Spleen (tissue), 11 donors: ENCODE data around the gene BACE1-AS. TPM values are rescaled to one million over a fixed set of nuclear protein-coding genes. Genes with fewer than 3 reads are reported as not detected.
A peak's percentile ranks its signal among the peaks of the same experiment; 100 is the strongest.

Source experiments
- DNase-seq: peaks from one replicate; pipeline ENCODE4 v3.0.0-alpha.2; 2020
- H3K27ac ChIP-seq, 8 donors: fragments of 200-600 bp; sonication (generic) in 7 of 8; 1 replicate in 4 of 8; 2 replicates in 4 of 8; pipeline versions ENCODE4 v1.5.0 to v1.8.0; 2016 to 2021; ENCODE audit warnings: inconsistent platforms in 4 of 8, mild to moderate bottlenecking in 4 of 8, moderate library complexity in 1 of 8
- H3K27me3 ChIP-seq, 7 donors: fragments of 200-600 bp; sonication (generic) in 6 of 7; replicated peaks in 1 of 7; 1 replicate in 4 of 7; 2 replicates in 3 of 7; pipeline versions ENCODE4 v1.5.0 to v1.8.0; 2016 to 2021; ENCODE audit warnings: inconsistent platforms in 3 of 7, mild to moderate bottlenecking in 1 of 7
- H3K36me3 ChIP-seq, 6 donors: fragments of 200-600 bp; sonication (generic) in 5 of 6; 1 replicate in 4 of 6; 2 replicates in 2 of 6; pipeline versions ENCODE4 v1.5.0 to v1.8.0; 2016 to 2021; ENCODE audit warnings: inconsistent platforms in 2 of 6
- H3K4me1 ChIP-seq, 6 donors: fragments of 200-600 bp; sonication (generic) in 5 of 6; 1 replicate in 3 of 6; 2 replicates in 3 of 6; pipeline versions ENCODE4 v1.5.0 to v1.8.0; 2016 to 2021; ENCODE audit warnings: inconsistent platforms in 3 of 6
- H3K4me3 ChIP-seq, 8 donors: fragments of 200-600 bp; sonication (generic) in 7 of 8; 1 replicate in 4 of 8; 2 replicates in 4 of 8; pipeline versions ENCODE4 v1.5.0 to v1.8.0; 2016 to 2021; ENCODE audit warnings: inconsistent platforms in 4 of 8, mild to moderate bottlenecking in 4 of 8, moderate library complexity in 2 of 8
- H3K9me3 ChIP-seq, 8 donors: fragments of 200-600 bp; sonication (generic) in 7 of 8; 1 replicate in 4 of 8; 2 replicates in 4 of 8; pipeline versions ENCODE4 v1.5.0 to v1.8.0; 2016 to 2021; ENCODE audit warnings: inconsistent platforms in 4 of 8
- CTCF ChIP-seq, 11 experiments: fragments of 200-600 bp in 7 of 11; fragments of 450-650 bp in 4 of 11; sonication (generic) in 4 of 11; IDR thresholded peaks in 8 of 11; conservative IDR thresholded peaks in 3 of 11; 1 replicate in 7 of 11; 2 replicates in 4 of 11; pipeline versions ENCODE4 v1.4.0 to v1.8.0; 2016 to 2021; ENCODE audit warnings: antibody characterized with exemption in 11 of 11, inconsistent platforms in 4 of 11, mild to moderate bottlenecking in 1 of 11
- POLR2A ChIP-seq, 3 donors: fragments of 450-650 bp; IDR thresholded peaks; one replicate each; pipeline ENCODE4 v1.5.1; 2017; ENCODE audit warnings: antibody characterized with exemption in 3 of 3, mild to moderate bottlenecking in 1 of 3
- POLR2AphosphoS5 ChIP-seq, 3 donors: sonication (generic); formaldehyde crosslinking; IDR thresholded peaks; one replicate each; pipeline ENCODE4 v1.5.1; 2017; ENCODE audit warnings: antibody characterized with exemption in 3 of 3
- WGBS, 5 donors: extraction: QIAGEN DNeasy Blood & Tissue Kit in 3 of 5; methylation state at CpG; one replicate each; pipeline versions ENCODE4 v1.1.5 to v1.1.7; 2013 to 2018; 5-methylcytosine and 5-hydroxymethylcytosine counted together
- intact Hi-C: fragments of 100-400 bp; cut with DNase I; formaldehyde crosslinking; loops from one replicate; pipeline ENCODE4 v1.15.0; 2023; ENCODE audit warnings: low total_unique reads
- polyA plus RNA-seq, 3 donors: library from polyadenylated mRNA; stranded (reverse); fragments of 200-250 nt; gene quantifications; one replicate each; pipeline ENCODE4 v1.2.1, GENCODE V29; 2013
- total RNA-seq, 7 donors: library from RNA; depleted of rRNA in 3 of 7; stranded (reverse); fragments of >200 nt in 3 of 7; fragmentation: NEBNext Ultra II Directional in 4 of 7; extraction: Animal tissue kit (Norgen Biotek cat#: 25700) in 4 of 7; gene quantifications; one replicate each; pipeline versions ENCODE4 v1.1.0 to v1.2.1, GENCODE V29; 2016 to 2021
- donor health status: healthy with polysubstance abuse.
- donor health status: DM: no; HTN: no; CAD: no; lungs with moderate emphysema.
- donor health status: DM: no; HTN: no; CAD: no.
- donor health status: Bipolar disorder and iron deficiency.
- donor health status: healthy.
- donor health status: DM: no; HTN: no; CAD: no.
- donor health status: DM: yes; HTN: yes; CAD: no.

Gene BACE1-AS
- total and polyA plus RNA-seq, 10 donors, result 3.9 to 12.1 (median 8.8) TPM

- intact Hi-C loops, result no loop called here
- WGBS, 5 donors, result 2 to 7% (median 2%) methylated on average over 19 to 62 of the region's 62 CpGs
- Histone ChIP-seq H3K36me3 (no peaks in the 10 kb centered on the region), H3K4me1 (peaks cover 16 to 48% (median 37%) of the 10 kb centered on the region in 6 donors), H3K4me3 (peak overlapping the region; percentile 51 to 83 (median 64)), H3K27me3 (peaks cover 0 to 38% (median 7%) of the 10 kb centered on the region in 7 donors), H3K27ac (peak overlapping the region in 7 of 8 donors; percentile 20 to 74 (median 67)), H3K9me3 (no peaks in the 10 kb centered on the region)
- DNase-seq, result peak; percentile 80
- no peak for TF ChIP-seq POLR2AphosphoS5 (IDR thresholded peaks at IDR 0.05)
- no peak for TF ChIP-seq CTCF (IDR thresholded peaks at IDR 0.05 in 8 of 11, conservative IDR thresholded peaks at IDR 0.05 in 3 of 11)
- no peak for TF ChIP-seq POLR2A (IDR thresholded peaks at IDR 0.05)
Measured at GRCh38 chr11:117315285-117316196, 24.4 kb downstream of the BACE1-AS start.

- no peaks in the 10 kb centered on the region for H3K9me3 ChIP-seq
- WGBS, 5 donors, result 12 to 23% (median 15%) methylated on average over 20 to 29 of the region's 29 CpGs
- peaks cover 0 to 38% (median 7%) of the 10 kb centered on the region in 7 donors for H3K27me3 ChIP-seq
- H3K4me3 ChIP-seq, result peak within 1 kb of the TSS; percentile 51 to 83 (median 64)
- TF ChIP-seq CTCF (IDR thresholded peaks at IDR 0.05 in 8 of 11, conservative IDR thresholded peaks at IDR 0.05 in 3 of 11), result peak in 3 of 11 experiments; percentile 18 to 38 (median 37)
- TF ChIP-seq POLR2AphosphoS5 (IDR thresholded peaks at IDR 0.05), result peak; percentile 67 to 74 (median 73)
- TF ChIP-seq POLR2A (IDR thresholded peaks at IDR 0.05), result no peak
- peak; percentile 86 for DNase-seq
- H3K4me1 ChIP-seq, result peaks cover 16 to 48% (median 37%) of the 10 kb centered on the region in 6 donors
- intact Hi-C loops, result no loop called here
- peak within 1 kb of the TSS in 7 of 8 donors; percentile 20 to 74 (median 67) for H3K27ac ChIP-seq
- H3K36me3 ChIP-seq, result no peaks in the 10 kb centered on the region
Measured at GRCh38 chr11:117316197-117316961, 25.2 kb downstream of the BACE1-AS start, which contains the start of gene BACE1. BACE1 (minus strand) TSS chr11:117316256; CDS start chr11:117315795, 461 bp downstream.

GRCh38 chr11:117318738-117319137 lies 27.6 kb downstream of the BACE1-AS start:
- intact Hi-C loops, result no loop called here
- peaks cover 0 to 38% (median 7%) of the 10 kb centered on the region in 7 donors for H3K27me3 ChIP-seq
- H3K9me3 ChIP-seq, result no peaks in the 10 kb centered on the region
- H3K36me3 ChIP-seq, result no peaks in the 10 kb centered on the region
- WGBS, 5 donors, result 86 to 93% (median 89%) methylated on average over 7 of the region's 7 CpGs
- TF ChIP-seq POLR2AphosphoS5 (IDR thresholded peaks at IDR 0.05), result no peak
- TF ChIP-seq POLR2A (IDR thresholded peaks at IDR 0.05), result no peak
- TF ChIP-seq CTCF (IDR thresholded peaks at IDR 0.05 in 8 of 11, conservative IDR thresholded peaks at IDR 0.05 in 3 of 11), result no peak
- no peak overlapping the region for H3K27ac ChIP-seq
- no peak for DNase-seq
- peaks cover 13 to 33% (median 29%) of the 10 kb centered on the region in 6 donors for H3K4me1 ChIP-seq
- H3K4me3 ChIP-seq, result no peak overlapping the region
